SW480 (cell line): ENCODE measurements around the gene GPR39.

ENCODE experiments used
- DNase-seq: peaks from one replicate; pipeline ENCODE4 v3.0.0-alpha.2; 2016; ENCODE audit warnings: low spot score

Gene GPR39

GRCh38 chr2:132567682-132568081, 151.1 kb downstream of the GPR39 start:
- no peak for DNase-seq

GRCh38 chr2:132568656-132569055, 152.1 kb downstream of the GPR39 start:
- no peak for DNase-seq

- DNase-seq, result no peak
Measured at GRCh38 chr2:132573444-132574007, 156.9 kb downstream of the GPR39 start.

DNA sequence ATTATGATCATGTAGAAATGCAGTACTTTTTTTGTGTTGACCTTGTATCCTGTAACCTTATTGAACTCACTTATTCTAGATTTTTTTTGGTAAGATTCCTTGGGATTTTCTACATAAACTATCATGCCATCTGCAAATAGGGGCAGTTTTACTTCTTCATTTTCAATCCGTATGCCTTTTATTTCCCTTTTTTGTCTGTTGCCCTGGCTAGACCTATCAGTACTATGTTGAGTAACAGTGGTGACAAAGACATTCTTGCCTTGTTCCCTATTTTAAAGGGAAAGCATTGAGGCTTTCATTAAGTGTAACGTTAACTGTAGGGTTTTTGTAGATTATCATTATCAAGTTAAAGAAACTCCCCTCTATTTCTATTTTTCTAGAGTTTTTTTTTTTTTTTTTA, 161.1 kb downstream of the GPR39 start:
- DNase-seq, result no peak

DNA sequence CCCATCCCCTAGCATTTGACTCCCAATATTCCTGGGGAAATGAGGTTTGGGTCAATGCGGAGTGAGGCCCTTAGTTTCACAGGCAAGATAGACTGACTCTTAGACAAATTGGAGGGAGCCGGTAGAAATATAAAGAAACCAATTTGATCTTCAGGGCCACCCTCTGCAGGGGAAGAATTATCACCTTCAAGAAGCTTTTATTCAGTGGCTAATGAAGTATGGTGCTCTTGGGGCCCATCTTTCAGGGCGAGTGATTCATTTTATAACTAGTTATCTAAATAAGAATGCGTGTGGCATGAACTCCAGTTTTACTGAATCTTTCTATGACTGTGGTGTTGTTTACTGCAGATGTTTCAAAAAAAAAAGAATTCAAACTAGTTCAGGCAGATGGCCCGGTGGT, 165.0 kb downstream of the GPR39 start:
- no peak for DNase-seq

DNA sequence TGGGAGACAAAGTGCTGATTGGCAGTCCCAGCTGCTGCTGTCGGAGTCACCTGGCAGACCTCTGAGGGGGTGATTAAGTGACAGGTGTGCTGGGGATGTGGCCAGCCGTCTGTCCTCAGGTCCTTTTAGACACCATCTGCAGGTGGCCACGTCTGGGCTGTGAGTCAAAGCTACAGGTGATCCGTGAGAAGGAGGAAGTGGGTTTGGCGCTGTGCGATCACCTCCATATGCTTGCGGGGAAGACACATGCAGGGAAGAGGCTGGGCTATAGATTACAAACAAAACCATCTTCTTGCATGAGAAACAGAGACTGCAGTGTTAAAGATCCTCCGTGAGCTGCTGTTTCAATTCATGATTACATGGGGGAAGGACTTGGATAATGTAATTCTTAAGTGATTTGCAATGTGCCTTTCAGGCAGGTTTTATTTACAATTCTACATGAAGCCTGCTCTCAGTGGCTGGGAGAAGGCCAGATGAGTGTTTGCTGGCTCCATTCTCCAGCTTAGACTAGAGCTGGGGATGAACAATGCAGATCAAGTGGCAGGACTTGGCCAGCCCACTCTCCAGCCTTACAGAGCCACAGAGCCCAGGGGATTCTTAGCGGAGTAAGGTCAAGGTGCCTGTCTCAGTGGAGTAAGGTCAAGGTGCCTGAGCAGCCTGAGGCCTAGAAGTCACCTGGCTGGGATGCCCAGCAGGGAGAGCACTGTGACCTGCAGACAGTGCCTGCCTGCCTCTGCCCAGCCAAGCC, 165.6 kb downstream of the GPR39 start:
- DNase-seq, result peak; percentile 32

DNA sequence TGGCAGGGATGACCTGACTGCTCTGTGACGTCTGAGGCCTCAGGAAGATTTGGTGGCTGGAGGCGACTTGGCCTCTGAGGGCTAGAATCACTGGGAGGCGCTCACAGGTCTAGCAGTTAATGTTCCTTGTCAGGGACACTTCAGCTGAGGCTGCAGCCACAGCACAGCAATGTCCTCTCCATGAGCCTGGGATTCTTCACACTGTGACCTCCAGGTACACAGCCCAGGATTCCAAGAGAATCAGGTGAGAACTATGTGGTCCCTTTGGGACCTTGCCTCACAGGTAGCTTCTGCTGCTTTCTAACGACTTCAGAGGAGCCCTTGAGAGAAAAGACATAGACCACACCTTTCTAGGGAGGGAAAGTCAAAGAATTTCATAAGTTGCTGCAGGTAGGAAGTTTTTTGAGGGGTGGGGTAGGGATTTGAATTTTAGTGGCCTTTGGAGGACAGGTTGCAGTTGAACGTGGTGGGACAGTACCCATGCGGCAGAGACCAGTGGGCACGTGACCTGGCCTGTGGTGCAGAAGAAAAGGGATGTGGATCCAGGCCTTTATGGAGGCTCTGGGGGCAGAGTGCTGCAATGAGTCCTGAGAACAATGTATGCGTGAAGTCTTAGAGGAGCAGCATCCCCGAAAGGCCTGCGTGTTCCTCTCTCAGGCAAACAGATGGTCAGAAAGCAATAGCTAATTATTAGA, 167.2 kb downstream of the GPR39 start:
- DNase-seq, result no peak

DNA sequence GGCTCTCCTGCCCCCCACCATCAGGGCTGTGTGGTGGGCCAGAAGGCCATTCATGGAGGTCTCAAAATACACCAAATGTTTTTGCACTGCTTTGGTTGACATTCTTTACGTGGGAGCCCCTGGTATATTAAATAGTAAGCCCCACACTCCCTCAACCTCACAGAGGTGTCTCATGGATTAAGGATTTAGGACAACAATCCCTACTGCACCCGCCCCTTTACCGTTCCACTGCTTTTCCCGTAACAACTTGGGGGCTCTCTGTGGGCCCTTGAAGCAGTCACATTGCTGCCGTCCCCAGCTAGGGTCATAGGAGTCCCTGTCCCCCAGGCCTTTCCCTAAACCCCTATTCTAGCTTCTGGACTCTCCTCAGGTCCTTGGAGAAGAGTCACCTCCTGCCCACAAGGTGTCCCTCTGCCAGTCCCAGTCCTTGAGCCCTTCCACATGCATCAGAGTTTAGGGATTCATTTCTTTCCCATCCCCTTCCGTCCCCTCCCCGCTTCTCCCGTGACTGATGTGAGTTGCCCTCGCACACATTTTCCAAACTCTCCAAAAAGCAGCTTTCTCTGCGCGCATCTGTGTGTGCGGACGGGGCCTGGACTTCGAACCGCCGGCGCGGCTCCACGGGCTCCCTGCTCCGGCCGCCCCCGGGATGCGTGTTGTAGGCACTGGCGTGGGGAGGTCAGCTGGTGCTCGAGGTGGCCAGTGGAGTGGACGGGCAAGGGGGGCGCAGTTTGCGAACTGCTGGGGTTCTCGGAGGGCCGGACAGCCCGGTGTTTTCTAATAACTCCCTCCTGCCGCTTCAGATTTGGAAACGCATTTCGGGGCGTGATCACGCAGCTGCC, 168.6 kb downstream of the GPR39 start:
- DNase-seq, result no peak

GRCh38 chr2:132586101-132586511, 169.5 kb downstream of the GPR39 start:
- no peak for DNase-seq

DNA sequence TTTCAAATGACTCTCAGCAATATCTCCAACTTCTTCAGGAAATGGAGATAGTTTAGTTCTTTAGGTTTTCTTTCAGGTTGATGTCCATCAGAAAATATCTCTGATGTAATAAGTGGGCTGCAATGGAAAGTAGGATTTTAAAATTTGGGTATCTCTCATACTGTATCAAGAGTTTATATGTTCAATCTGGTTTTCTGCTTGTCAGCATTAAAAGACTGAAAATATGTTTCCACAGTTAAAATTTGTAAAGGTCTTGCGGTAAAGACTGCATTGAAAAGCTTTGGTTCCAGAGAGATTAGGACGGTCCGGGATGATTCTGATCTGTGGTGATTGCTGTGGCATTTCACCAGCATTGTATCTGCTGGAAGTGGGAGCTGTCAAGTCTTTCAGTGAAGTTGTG, 170.2 kb downstream of the GPR39 start:
- DNase-seq, result no peak

DNA sequence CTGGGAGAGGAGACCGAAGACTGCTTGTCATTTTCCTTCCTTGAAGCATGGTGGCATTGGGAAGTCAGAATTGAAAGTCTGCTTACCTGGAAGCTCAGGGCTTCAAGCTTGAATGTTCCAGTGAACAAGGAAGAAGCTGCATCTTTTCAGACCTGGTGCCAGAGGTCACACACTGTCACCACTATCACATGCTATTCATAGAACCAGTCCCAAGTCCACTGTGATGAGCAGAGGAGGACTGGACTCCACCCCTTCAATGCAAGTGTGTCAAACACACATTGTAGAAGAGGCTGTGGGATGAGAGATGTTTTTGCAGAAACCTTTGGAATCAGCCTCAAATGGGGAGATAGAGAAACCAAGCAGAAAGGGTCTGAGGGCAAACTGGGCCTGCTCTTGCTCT, 172.0 kb downstream of the GPR39 start:
- DNase-seq, result no peak

DNA sequence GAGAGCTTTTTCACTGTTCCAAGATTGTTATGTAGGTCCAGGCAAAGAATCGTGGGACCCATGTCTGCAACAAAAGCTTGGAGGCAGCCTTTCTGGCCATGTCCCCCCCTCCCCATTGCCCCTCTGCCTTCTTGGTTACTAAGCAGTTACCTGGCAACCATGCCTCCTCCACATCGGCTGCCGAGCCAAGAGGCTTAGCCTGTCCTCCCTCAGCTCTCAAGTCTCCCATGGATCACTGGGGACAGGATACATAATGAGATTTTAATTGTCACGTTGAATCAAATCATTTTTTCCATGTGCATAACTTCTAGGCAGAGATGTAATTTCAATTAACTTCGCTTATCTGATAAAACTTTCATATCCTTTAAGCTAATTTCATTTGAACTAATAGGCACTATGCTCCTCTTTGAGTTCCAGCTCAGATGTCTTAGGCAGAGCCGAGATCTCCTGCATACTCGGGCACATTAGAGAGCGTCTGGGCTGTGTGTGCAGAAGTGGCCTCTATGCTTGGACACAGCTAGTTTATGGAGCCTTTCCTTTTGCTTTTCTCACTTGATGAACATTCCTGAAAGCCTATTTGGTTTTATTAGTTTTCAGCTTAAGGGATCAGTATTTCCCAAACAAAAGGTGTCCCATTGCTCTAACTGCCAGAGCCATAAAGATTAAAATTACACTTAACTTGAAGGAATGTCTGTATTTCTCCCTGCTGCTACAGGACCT, 172.7 kb downstream of the GPR39 start:
- no peak for DNase-seq

- DNase-seq, result no peak
Measured at GRCh38 chr2:132589966-132590365, 173.4 kb downstream of the GPR39 start.

DNA sequence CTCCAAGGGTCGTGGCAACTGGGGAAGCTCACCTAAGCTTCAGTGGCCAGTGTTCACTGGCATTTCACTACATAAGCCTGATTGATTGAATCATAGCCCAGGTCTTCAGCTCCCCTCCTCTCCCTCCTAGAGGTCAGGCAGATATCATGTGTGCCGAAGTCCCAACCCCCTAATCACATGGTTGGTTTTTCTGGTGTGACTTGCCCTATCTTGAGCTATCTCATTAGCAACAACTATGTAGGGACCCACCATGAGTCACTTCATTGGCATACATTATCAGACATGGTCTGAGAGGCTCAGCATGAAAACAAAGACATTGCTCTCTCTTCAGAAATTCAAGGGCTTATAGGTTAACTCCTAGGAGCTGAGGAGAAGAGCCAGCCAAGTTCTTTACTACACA, 176.6 kb downstream of the GPR39 start:
- no peak for DNase-seq

GRCh38 chr2:132595186-132595585, 178.6 kb downstream of the GPR39 start:
- no peak for DNase-seq

GRCh38 chr2:132595693-132596092, 179.1 kb downstream of the GPR39 start:
- no peak for DNase-seq

DNA sequence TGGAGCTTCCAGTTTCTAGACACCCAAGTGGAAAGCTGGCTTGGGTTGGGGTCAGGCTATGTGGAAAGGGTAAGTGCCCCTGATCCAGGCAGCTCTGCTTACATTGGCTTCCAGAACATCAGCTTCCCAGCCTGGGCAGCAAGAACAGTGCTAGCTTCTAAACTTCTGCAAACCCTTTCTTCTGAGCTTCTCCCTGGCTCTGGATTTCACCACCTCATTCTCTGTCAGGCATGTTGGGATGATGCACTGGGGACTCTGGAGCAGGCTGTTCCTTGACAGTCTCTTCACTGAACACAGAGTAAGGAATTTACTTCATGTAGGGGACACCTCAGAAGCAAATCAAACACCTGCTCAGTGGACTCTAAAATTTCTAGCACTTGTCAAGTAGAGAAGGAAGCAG, 180.6 kb downstream of the GPR39 start:
- no peak for DNase-seq

DNA sequence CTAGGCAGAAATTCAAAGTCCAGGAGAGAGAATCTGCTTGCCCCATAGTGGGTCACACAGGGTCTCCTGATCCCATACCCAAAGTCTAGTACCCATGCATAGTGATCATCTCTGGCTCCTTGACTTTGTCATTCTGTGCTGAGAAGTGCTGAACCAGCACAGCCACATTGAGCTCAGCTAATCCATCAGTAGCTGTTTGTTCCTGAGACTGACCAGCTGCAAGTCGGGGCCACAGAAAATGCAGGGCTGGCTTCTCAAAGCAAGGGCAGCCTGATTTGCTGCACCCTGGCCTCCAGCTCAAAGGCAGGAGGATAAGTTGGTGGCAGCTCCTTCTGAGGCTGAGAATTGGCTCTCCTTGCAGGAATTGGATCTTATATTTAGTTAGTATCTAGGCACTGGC, 181.2 kb downstream of the GPR39 start:
- no peak for DNase-seq

DNA sequence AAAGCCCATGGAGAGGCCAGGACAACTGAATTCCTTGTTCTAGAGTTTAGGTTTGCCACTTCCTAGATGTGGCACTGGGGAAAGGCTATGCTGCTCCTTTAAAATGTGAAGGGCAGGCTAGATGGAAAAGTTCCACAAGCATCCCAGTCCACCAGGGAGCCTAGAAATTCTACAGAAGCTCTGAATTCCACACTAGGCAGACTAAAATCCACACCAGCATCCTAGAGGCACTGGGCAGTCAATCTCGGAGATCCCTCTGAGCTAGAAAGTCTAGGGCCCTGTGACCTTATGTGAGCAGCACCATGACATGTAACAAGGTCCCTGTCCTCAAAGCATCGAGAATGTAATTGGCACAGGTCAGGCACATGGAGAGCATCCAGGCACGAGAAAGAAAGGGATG, 181.9 kb downstream of the GPR39 start:
- no peak for DNase-seq

DNA sequence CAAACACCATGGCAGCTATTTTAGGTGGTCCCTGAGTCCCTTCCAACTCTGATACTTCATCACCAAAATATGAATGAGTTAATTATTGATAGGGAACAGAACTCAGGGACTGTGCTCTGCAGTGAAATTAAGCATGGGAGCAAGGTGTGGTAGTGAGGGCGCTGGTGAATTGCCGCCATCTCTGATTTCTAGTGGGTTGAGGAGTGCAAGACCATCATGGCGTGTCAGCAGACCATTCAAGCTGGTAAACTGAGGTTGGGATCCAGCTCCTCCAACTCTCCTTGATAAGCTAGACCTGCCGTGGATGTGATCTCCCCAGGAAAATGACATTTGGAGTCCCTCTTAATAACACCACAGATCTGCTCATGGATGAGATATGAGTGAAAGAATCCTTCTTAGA, 183.0 kb downstream of the GPR39 start:
- DNase-seq, result no peak

- no peak for DNase-seq
Measured at GRCh38 chr2:132604561-132604960, 188.0 kb downstream of the GPR39 start.
